ENCODE data around the gene PSG3.
"Not testable (repeated sequence)": the region's sequence is repeated elsewhere in the genome, so short reads cannot be mapped to it uniquely, and the experiment has no call there.

DNA sequence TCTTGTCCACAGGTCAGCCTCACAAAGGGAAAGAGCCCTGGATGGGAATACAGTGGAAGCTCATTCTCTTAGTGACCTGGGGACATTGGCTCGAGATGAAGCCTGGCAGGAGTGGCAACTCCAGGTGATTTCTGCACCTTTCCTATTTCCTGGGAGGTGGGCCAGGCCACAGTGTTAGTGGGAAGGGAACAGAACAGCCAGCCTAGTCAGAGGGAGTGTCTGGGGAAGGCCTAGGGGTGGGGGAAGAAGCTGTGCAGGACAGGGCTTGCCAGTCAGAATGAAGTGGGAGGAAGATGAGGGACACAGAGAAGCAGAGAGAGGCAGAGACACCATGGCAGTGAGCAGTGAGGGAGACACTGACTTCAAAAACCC is 21.6 kb upstream of the PSG3 start:
- TF ChIP-seq, protein P1, sequence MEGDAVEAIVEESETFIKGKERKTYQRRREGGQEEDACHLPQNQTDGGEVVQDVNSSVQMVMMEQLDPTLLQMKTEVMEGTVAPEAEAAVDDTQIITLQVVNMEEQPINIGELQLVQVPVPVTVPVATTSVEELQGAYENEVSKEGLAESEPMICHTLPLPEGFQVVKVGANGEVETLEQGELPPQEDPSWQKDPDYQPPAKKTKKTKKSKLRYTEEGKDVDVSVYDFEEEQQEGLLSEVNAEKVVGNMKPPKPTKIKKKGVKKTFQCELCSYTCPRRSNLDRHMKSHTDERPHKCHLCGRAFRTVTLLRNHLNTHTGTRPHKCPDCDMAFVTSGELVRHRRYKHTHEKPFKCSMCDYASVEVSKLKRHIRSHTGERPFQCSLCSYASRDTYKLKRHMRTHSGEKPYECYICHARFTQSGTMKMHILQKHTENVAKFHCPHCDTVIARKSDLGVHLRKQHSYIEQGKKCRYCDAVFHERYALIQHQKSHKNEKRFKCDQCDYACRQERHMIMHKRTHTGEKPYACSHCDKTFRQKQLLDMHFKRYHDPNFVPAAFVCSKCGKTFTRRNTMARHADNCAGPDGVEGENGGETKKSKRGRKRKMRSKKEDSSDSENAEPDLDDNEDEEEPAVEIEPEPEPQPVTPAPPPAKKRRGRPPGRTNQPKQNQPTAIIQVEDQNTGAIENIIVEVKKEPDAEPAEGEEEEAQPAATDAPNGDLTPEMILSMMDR (conservative IDR thresholded peaks at IDR 0.05 in 1 of 2, IDR thresholded peaks at IDR 0.05 in 1 of 2; ENCODE audit: extremely low read depth in 1 of 2, insufficient read depth in 1 of 2, low read depth in 1 of 2, low read length in 2 of 2), result not testable (repeated sequence)
- not testable (repeated sequence) for TF ChIP-seq EZH2 (IDR thresholded peaks at IDR 0.05; ENCODE audit: borderline replicate concordance, low read length)
